ENCODE measurements around the gene UQCR11.

Gene UQCR11

GRCh38 chr19:1650650-1651567 is 45.6 kb upstream of the UQCR11 start:
- no peak for TF ChIP-seq CTCF (IDR thresholded peaks at IDR 0.05; ENCODE audit: control insufficient read depth, insufficient read depth, low read depth, low read length, missing control alignments)
- DNase-seq (ENCODE audit: low read depth): no peak

GRCh38 chr19:1649706-1650649 is 44.7 kb upstream of the UQCR11 start:
- no peak overlapping the region; the same call in 1 of the 2 replicates for H3K4me3 ChIP-seq (ENCODE audit: control insufficient read depth, low read depth, low read length)
- DNase-seq (ENCODE audit: low read depth): no peak
- TF ChIP-seq CTCF (IDR thresholded peaks at IDR 0.05; ENCODE audit: control insufficient read depth, insufficient read depth, low read depth, low read length, missing control alignments): no peak

More at GRCh38 chr19:1650650-1651567, 45.6 kb upstream of the UQCR11 start:
- H3K4me3 ChIP-seq (ENCODE audit: control insufficient read depth, low read depth, low read length): peak overlapping the region; percentile 67

DNA sequence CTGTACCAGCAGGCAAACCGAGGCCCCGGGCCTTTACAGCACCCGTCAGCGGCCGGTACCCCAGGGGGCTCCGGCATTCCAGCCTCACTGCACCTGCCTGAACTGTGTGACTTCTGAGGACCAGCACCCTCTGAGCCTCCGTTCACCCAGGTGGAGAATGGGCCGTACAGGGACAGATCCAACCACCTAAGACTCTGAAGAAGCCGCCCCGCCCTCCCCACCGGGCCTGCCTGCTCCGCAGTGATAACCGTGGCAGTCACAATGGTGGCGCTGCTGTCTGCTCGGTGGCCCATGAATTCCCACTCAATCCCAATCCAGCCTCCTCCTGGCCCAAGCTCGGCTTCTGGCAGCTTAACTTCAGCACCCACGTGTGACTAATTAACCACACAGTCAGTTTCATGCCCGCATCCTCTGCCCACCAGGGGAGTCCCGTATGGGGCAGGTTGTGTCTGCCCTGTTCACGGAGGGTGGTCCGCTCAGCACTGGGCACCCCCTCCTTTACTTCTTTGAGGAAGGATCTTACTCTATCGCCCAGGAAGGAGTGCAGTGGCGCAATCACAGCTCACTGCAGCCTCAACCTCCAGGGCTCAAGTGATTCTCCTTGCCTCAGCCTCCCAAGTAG is 43.8 kb upstream of the UQCR11 start:
- TF ChIP-seq CTCF (IDR thresholded peaks at IDR 0.05; ENCODE audit: control insufficient read depth, insufficient read depth, low read depth, low read length, missing control alignments): no peak
- no peak overlapping the region for H3K4me3 ChIP-seq (ENCODE audit: control insufficient read depth, low read depth, low read length)
- no peak for DNase-seq (ENCODE audit: low read depth)

DNA sequence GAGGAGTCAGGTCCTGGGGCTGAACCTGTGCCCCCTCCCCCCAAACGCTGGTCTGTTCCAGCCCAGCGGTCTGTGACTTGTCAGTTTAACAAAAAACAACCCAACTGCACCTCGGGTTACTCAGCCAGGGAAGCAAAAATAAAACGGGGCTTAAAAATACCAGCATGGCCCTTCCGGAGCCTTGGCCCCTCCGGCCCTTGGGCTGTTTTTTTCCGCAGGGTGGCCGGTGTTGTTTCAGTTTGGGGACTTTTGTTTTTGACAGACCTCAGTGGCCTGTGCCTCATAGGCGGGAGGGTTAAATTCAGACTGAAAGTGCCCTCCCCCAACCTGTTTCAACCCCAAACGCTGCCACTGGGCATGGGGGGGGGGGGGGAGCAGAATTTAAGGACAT is 43.2 kb upstream of the UQCR11 start:
- DNase-seq (ENCODE audit: low read depth): no peak
- H3K4me3 ChIP-seq (ENCODE audit: control insufficient read depth, low read depth, low read length): no peak overlapping the region
- no peak for TF ChIP-seq CTCF (IDR thresholded peaks at IDR 0.05; ENCODE audit: control insufficient read depth, insufficient read depth, low read depth, low read length, missing control alignments)

DNA sequence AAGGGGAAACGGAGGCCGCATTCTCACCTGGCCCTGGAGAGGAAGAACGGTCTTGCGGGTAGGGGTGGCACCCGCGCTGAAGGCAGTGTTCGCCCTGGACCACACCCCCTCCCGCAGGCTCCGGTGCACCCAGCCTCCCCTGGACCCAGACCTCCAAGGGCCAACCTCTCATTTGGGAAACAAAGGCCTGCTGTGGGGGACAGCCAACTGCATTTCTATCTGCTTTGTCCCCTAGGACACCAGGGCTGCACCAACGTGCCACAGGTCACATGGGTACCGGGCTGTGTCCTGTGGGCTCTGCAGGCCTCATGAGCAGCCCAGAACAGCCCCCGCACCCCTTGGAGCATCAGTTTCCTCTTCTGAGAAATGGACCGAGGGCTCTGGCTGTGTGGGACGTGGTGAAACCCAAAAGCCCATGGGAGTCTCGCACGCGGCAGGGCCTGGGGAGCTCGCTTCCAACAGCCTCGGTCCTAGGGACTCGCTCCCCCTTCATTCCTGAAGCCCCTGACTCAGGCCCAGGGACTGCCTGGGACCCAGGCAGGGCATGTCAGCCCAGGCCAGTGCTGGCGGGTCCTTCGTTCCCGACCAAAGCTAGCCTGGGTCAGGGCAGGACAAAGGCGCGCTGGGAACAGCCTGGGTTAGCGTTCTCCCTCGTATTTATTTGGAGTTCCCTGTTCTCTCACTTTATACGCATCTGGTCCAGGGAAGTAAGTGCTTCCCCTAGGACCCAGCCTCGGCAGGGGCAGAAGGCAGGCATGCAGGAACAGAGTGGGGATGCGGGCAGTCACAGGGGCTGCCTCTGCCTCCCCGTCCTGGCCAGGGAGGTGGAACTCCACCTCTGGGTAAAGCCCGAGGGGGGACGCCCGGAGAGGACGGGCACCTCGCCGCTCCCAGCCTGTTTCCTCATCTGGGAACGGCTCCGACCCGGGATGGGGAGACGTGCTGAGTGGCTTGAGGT is 42.5 kb upstream of the UQCR11 start:
- DNase-seq (ENCODE audit: low read depth): no peak
- TF ChIP-seq CTCF (IDR thresholded peaks at IDR 0.05; ENCODE audit: control insufficient read depth, insufficient read depth, low read depth, low read length, missing control alignments): no peak
- no peak overlapping the region for H3K4me3 ChIP-seq (ENCODE audit: control insufficient read depth, low read depth, low read length)

Measured in AG09309 (cell line).